HG02885 (cell line): ENCODE measurements around the gene SSX4B.
"Not testable (repeated sequence)": the region's sequence is repeated elsewhere in the genome, so short reads cannot be mapped to it uniquely, and the experiment has no call there.

Experiments
- ATAC-seq: cut with Tn5 transposase; IDR thresholded peaks from one replicate; pipeline ENCODE4 v1.9.1; 2021; ENCODE audit warnings: mild to moderate bottlenecking; ENCODE audit not compliant: unreplicated experiment, poor library complexity

The SSX4B gene

GRCh38 chrX:48411860-48412259 is at the start of gene SSX4B:
TSS of gene SSX4B (minus strand) at chrX:48411960. CDS start at chrX:48411372, 588 bp downstream.
- not testable (repeated sequence) for ATAC-seq

GRCh38 chrX:48460606-48461005 is 48.8 kb upstream of the SSX4B start:
- ATAC-seq = no peak

GRCh38 chrX:48460031-48460430 is 48.3 kb upstream of the SSX4B start:
- ATAC-seq = no peak

- no peak for ATAC-seq
Measured at GRCh38 chrX:48459483-48459882, 47.7 kb upstream of the SSX4B start.

- no peak for ATAC-seq
Measured at GRCh38 chrX:48458711-48459110, 47.0 kb upstream of the SSX4B start.

GRCh38 chrX:48456628-48457331 is 45.0 kb upstream of the SSX4B start:
- no peak for ATAC-seq

- no peak for ATAC-seq
Measured at GRCh38 chrX:48451708-48452107, 39.9 kb upstream of the SSX4B start.

GRCh38 chrX:48450076-48450475 is 38.3 kb upstream of the SSX4B start:
- no peak for ATAC-seq

GRCh38 chrX:48447201-48447600 is 35.4 kb upstream of the SSX4B start:
- ATAC-seq = not testable (repeated sequence)

GRCh38 chrX:48433713-48434112 is 22.0 kb upstream of the SSX4B start:
- ATAC-seq = not testable (repeated sequence)

- not testable (repeated sequence) for ATAC-seq
Measured at GRCh38 chrX:48430166-48430565, 18.4 kb upstream of the SSX4B start.

GRCh38 chrX:48429606-48430005 is 17.8 kb upstream of the SSX4B start:
- not testable (repeated sequence) for ATAC-seq

- ATAC-seq = not testable (repeated sequence)
Measured at GRCh38 chrX:48427027-48427716, 15.4 kb upstream of the SSX4B start.

- ATAC-seq = not testable (repeated sequence)
Measured at GRCh38 chrX:48397825-48398224, 13.9 kb downstream of the SSX4B start.

GRCh38 chrX:48396931-48397330 is 14.8 kb downstream of the SSX4B start:
- ATAC-seq = not testable (repeated sequence)

- not testable (repeated sequence) for ATAC-seq
Measured at GRCh38 chrX:48383239-48383638, 28.5 kb downstream of the SSX4B start, which contains the start of gene SSX4. TSS of gene SSX4 (plus strand) at chrX:48383539. CDS start at chrX:48384054, 515 bp downstream.

GRCh38 chrX:48370408-48370807 is 41.4 kb downstream of the SSX4B start:
- not testable (repeated sequence) for ATAC-seq

- ATAC-seq = not testable (repeated sequence)
Measured at GRCh38 chrX:48367717-48368408, 43.9 kb downstream of the SSX4B start.

GRCh38 chrX:48359281-48359680 is 52.5 kb downstream of the SSX4B start:
- ATAC-seq = not testable (repeated sequence)

- ATAC-seq = no peak
Measured at GRCh38 chrX:48357681-48358080, 54.1 kb downstream of the SSX4B start.
